GM20000 (cell line): ENCODE data around the gene ARG2.

Experiments used
- DNase-seq: peaks from one replicate; pipeline ENCODE4 v3.0.0; 2012; ENCODE audit warnings: low spot score
- TF ChIP-seq, protein P1 (sequence below): IDR thresholded peaks from 2 replicates; pipeline ENCODE4 v1.5.1; 2012; ENCODE audit warnings: mild to moderate bottlenecking, control low read depth; ENCODE audit errors: extremely low read depth, missing control alignments

Gene ARG2

DNA sequence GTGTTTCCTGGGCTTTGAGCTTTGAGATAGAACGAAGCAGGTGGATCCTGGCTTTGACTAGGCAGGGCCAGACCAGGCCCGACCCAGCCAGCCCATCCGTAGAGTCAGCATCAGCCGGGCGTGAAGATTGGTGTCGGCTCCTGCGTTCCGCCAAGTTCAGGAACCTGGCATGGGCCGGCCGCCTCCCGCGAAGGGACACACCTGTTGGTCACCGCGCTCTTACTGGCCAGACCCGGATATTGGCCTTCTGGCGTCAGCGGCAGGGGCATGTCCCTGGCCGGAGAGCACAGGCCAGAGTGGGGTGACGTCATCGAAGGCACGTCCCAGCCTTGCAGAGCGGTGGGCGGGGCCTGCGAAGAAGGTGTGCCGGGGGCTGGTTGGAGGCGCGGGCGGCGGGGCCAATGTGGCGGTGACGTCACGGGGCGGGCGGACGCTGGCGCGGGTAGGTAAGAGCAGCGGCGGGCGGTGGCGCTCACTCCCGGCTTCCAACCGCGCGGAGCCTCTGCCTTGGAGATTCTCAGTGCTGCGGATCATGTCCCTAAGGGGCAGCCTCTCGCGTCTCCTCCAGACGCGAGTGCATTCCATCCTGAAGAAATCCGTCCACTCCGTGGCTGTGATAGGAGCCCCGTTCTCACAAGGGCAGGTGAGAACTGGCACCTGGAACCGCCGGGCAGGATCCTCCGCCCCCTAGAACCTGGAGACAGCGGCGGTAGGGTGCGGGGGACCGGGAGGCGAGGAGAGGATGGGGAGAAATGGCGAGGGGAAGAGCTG is at the start of gene ARG2:
Gene ARG2, plus strand, starts transcription at position 475 of the 771 bp plus-strand sequence. Its CDS starts 58 bp downstream, at position 533.
- peak; percentile 95 for DNase-seq
- TF ChIP-seq, protein P1, sequence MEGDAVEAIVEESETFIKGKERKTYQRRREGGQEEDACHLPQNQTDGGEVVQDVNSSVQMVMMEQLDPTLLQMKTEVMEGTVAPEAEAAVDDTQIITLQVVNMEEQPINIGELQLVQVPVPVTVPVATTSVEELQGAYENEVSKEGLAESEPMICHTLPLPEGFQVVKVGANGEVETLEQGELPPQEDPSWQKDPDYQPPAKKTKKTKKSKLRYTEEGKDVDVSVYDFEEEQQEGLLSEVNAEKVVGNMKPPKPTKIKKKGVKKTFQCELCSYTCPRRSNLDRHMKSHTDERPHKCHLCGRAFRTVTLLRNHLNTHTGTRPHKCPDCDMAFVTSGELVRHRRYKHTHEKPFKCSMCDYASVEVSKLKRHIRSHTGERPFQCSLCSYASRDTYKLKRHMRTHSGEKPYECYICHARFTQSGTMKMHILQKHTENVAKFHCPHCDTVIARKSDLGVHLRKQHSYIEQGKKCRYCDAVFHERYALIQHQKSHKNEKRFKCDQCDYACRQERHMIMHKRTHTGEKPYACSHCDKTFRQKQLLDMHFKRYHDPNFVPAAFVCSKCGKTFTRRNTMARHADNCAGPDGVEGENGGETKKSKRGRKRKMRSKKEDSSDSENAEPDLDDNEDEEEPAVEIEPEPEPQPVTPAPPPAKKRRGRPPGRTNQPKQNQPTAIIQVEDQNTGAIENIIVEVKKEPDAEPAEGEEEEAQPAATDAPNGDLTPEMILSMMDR: no peak

DNA sequence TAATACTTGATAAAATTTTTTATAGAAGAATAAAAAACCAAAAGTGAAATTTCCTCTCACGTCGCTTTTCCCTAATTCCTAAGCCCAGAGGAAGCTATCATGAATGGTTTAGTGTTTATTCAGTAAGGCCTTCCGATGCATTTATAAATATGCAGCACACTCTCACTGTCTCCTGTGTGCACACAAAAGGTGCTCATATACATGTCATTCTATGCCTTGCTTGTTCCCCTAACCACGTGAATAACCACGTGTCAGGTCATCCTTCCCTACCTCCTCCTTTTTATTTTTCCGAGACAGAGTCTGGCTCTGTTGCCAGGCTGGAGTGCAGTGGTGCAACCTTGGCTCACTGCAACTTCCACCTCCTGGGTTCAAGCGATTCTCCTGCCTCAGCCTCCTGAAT is 49.3 kb upstream of the ARG2 start:
- TF ChIP-seq, protein P1: no peak
- no peak for DNase-seq

DNA sequence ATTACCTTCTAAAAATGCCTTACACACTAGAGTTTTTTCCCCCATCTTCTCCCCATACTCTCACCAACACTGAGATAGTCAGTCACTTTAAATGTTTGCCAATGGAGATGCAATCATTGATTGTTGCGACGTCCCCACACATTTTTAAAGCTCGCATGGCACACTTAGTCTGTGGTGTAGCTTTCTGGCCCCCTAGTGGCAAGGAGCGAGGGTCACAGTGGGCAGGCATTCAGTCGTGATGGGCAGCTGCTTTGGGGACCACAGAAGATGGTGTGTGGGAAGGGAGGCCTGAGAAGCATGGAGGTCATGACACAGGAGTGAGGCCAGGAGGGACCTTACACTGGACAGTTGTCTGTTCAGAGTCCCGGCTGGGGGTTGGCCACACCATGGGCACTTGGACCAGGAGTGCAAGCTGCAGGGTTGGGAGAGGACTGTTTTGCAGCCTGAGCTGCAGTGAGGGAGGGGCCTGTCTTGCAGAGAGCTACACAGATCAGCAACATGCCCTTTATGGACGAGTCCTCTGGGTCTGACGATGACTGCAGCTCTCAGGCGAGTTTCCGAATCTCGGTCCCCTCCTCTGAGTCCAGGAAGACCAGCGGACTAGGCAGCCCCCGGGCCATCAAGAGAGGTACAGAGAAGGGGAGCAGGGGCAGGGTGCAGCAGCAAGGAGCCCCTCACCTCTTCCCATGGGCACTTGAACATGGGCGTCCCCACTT is 48.3 kb upstream of the ARG2 start:
- TF ChIP-seq, protein P1: peak; percentile 95
- peak; percentile 79 for DNase-seq

DNA sequence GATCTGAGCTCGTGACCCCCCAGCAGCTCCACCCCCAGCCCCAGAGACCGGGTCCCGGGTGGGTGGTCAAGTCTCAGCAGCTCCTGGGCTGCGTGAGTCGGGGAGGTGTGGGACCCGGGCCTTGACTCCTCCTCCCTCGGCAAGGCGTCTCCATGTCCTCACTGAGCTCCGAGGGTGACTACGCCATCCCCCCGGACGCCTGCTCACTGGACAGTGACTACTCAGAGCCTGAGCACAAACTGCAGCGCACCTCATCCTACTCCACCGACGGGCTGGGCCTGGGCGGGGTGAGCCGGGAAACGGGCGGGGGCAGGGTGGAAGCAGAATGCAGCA is 47.8 kb upstream of the ARG2 start:
- TF ChIP-seq, protein P1: no peak
- DNase-seq: no peak

DNA sequence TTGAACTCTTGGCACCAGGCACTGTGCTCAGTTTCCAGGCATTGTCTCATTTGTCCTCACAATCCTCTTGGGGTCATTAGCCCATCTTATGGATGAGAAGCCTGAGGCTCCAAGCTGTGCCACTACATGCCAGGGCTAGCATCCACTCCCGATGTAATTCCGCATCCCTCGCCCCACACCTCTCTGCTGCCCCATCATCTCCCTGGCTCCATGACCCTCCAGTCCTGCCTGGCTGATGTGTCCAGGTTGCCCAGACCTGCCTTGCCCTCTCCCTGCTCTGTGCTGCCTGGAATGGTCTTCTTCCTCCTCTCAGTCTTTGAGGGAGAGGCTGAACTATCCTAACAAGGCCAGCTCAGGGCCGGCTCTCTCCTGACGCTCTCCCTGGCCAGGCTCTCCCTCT is 47.1 kb upstream of the ARG2 start:
- TF ChIP-seq, protein P1: no peak
- DNase-seq: no peak

DNA sequence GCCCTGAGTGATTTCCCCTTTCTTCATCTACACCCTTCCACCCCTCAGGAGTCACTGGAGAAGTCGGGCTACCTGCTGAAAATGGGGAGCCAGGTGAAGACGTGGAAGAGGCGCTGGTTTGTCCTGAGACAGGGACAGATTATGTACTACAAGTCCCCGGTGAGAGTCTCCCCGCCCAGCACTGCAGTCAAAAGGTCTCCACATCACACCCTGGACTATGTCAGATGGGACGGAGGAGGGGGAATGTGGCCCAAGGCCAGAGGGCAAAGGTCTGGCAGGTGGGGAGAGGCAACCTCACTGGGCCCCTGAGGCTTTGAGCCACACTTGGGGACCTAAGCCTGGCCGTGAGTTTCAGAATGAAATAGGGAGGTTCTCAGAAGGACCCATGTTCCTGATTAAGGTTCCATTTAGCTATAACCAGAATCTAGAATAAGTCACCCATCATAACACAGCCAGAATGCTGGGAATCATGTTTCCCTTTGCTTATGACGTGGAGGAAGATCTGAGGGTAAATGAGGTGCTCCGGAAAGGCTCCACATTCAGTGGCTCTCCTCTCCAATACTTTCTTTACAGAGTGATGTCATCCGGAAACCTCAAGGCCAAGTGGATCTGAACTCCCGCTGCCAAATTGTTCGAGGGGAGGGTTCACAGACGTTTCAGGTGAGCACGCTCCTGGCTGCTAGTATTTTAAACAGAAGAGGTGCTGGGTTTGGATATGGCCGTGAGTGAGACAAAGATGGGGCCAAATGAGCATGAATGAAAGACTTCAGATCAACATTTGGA is 46.3 kb upstream of the ARG2 start:
- no peak for DNase-seq
- TF ChIP-seq, protein P1: no peak

DNA sequence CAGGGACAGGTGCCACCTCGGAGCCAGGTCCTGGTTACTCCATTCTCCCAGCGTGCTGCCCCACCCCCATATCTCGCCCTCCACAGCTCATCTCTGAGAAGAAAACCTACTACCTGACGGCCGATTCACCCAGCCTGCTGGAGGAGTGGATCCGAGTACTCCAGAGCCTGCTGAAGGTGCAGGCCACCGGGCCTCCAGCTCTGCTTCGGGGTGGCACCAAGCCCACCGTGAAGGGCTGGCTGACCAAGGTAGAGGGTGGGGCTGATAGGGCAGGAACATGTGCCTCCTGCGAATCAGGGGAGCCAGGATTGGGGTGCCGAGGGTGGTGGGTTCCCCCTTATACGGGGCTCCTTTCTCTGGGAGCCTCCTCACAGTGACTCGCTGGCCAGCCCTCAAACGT is 45.6 kb upstream of the ARG2 start:
- TF ChIP-seq, protein P1: no peak
- no peak for DNase-seq
